GM21528 (cell line): ENCODE measurements around the gene DPH6.
"Not testable (repeated sequence)": the region's sequence is repeated elsewhere in the genome, so short reads cannot be mapped to it uniquely, and the experiment has no call there.

Source experiments
- ATAC-seq: cut with Tn5 transposase; IDR thresholded peaks from one replicate; pipeline ENCODE4 v1.9.1; 2021; ENCODE audit warnings: mild to moderate bottlenecking, moderate library complexity; ENCODE audit not compliant: unreplicated experiment, low FRiP score

Gene DPH6

DNA sequence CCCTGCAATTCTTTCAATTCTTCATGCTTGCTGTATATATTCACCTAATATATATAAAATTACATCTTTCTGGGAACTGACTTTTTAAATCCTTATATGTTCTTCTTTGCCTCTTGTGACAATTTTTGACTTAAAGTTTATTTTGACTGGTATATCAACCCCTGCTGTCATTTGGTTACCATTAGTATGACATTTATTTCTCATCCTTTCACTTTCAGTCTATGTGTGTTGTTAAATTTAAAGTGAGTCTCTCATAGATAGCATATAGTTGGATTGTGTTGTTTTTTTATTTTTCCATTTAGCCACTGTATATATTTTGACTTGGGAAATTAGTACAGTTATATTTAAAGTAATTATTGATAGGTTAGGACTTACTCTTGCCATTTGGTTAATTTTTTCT lies 194.9 kb downstream of the DPH6 start:
- ATAC-seq: no peak

DNA sequence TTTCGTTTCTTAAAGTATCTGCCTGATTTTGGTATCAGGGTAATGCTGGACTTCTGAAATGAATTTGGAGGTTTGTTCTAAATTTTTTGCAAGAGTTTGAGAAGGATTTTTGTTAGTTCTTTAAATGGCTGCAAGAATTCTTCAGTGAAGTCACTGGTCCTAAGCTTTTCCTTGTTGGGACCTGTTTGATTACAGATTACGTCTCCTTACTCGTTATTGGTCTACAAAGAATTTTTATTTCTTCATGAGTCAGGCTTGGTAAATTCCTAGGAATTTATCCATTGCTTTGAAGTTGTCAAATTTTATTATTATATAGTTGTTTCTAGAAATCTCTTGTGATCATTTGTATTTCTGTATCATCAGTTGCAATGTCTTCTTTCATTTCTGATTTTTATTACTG lies 196.0 kb downstream of the DPH6 start:
- no peak for ATAC-seq

DNA sequence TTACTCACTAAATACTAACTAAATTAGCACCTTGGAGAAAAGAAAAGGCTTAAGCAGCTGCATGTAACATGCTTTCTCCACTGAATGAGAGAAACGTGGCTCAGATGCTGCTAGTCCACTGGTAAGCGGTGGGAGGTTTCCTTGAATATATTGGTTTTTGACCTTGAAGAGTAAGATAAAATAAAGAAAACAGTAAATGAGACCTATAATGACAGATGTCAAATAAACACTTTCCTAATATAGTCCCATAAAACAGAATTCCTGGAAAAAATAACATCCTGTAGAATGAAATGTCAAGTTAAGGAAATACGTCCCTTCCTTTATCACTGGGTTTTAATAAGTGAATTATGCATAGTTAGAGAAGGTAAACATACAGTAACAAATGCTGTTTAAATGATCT lies 215.0 kb downstream of the DPH6 start:
- no peak for ATAC-seq

DNA sequence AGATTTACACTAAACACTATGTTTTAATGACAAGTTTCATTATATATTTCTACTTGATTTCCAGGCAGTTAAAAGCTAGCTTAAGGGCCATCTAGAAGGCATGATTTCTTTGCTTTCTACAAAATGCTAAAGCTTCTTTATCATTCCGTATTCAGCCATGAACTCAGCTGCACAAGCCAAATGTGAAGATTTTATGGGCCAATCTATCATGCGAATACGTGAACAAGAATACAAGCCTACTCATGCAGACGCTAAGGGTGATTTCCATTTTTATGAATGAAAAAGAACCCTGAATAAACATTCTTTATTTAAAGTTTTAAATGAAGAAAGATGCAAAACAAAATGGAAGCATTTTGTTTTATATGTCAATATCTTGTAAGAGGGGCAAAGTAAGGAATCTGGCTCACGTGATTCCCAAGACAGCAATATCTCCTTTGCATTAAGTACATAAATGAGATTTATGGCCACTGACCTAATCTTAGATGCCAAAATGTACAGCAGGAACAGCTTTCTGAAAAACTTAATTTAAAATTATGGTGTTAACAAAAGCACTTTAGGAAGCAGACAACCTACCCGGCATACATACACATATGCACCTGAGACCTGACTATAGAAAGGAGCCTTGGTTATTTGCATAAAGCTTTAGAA lies 215.8 kb downstream of the DPH6 start:
- ATAC-seq: no peak

DNA sequence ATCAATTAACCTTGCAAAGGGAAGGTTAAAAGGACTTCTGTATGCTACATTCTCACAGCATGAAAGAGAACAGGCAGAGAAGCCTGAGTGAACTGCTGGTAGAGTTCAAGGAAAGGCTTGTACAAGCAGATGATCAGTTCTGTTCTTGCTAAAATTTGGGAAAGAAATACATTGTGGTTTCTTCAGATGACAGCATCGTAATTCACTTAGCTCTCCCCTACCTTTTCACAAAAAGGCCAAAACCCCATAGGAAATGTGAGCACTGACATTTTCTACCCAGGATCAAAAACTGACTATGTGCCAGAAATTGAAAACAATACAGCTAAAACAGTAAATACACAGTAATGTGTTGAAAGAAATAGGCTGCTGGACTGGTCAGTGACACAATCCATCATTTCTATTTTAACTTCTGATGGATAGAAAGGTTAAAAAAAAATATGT lies 216.4 kb downstream of the DPH6 start:
- no peak for ATAC-seq

DNA sequence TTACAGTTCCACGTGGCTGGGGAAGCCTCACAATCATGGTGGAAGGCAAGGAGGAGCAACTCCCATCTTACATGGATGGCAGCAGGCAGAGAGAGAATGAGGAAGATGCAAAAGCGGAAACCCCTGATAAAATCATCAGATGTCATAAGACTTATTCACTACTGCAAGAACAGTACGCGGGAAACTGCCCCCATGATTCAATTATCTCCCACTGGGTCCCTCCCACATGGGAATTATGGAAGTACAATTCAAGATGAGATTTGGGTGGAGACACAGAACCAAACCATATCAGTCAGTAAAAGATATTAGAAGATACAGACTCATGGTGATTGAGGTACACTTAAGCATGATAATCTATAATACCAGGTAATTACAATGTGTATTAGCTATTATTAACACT lies 217.1 kb downstream of the DPH6 start:
- not testable (repeated sequence) for ATAC-seq

DNA sequence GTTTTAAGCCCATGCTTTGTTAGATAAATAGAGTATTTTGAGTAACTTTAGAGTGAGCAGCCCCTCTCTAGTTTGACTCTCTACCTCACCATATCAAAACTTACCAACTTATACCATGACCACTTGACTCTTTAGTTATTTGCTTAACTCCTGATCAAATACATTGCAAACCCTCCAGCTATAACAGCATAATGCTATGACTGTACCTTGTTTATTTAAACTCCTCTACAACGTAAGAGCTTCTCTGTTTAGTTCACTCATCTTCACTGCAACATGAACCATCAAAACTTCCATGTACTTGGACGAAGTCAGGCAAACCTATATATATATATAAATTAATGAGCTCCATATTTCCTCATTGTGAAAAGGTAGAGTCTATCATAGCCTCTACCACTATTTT lies 218.2 kb downstream of the DPH6 start:
- no peak for ATAC-seq

DNA sequence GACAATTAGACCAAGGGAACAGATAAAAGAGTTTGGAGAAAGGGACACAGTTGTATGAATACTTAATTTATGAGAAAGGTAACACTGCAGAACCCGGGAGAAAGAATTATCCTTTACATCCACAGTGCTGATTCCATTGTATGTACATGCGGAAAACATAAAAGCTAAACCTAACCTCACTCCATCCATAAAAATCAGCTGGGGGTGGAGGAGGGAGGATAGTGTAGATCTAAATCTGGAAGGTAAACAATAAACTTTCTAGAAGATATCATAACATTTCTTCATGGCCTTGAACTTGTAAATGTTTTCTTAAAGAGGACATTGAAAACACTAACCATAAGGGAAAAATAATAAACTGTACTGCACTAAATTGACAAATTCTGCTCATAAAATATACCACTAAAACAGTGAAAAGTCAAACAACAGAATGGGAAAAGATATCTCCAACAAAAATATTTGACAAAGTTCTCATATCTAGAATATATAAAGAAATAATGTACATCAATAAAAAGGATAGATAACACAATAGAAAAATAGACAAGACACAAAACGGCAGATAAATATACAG lies 220.5 kb downstream of the DPH6 start:
- no peak for ATAC-seq

DNA sequence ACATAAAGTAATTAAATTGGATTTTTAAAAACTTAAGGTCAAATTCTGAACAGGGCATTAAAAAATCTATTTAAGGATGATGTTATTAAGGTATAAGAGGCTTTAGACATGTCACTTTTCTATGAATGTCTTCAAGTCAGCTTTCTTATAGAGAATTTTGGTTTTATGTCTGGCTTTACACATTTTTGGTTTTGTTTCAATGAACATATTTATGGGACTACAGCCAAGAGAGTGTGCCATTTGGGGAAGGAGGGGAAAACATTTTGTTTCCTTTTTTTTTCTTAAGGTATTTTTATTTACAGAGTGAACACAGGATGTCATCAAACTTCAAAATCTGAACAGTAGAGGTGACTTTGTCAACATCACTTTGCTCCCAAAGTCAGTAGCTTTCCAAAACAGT lies 222.8 kb downstream of the DPH6 start:
- no peak for ATAC-seq

DNA sequence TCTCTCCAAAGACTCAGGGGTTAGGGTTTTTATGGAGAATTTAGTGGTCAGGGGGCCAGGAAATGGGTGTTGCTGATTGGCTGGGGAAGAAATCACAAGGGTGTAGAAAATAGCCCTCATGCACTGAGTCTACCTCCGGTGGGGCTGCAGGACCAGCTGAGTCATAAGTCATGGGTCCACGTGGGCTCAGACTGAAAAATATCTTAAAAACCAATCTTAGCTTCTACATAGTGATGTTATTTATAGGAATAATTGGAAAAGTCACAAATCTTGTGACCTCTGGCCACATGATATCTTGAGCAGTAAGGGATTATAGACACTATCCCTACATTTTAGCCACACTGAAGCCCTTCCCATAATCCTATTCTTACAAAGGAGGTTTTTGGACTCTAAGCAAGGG lies 224.0 kb downstream of the DPH6 start:
- no peak for ATAC-seq

DNA sequence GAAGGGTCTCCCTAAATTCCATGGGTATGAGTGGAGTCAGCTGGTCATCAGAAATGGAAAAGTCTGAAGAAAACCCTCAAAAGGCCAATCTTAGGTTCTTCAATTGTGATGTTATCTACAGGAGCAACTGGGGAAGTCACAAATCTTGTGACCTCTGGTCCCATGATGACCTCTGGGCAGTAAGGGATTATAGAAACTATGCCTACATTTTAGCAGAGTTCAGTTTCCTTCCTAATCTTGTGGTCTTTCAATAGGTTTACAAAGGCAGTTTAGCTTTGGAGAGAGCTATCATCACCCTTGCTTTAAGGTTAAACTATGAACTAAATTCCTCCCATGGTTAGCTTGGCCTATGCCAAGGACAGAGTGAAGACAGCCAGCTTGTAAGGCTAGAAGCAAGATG lies 225.1 kb downstream of the DPH6 start:
- ATAC-seq: no peak
